NCI-H1930 (cell line): ENCODE measurements around the gene EMP3.
"Not testable (repeated sequence)": the region's sequence is repeated elsewhere in the genome, so short reads cannot be mapped to it uniquely, and the experiment has no call there.

ENCODE experiments used
- DNase-seq, 2 experiments: peaks; one replicate each; lab custom pipeline; 2025; lab: John Stamatoyannopoulos, UW

Gene EMP3

GRCh38 chr19:48348045-48348444 is 22.7 kb downstream of the EMP3 start:
- DNase-seq: no peak

- DNase-seq: no peak
Measured at GRCh38 chr19:48348737-48349136, 23.4 kb downstream of the EMP3 start.

- no peak for DNase-seq
Measured at GRCh38 chr19:48350856-48351255, 25.5 kb downstream of the EMP3 start.

GRCh38 chr19:48351341-48351752 is 26.0 kb downstream of the EMP3 start:
- DNase-seq: peak; percentile 45 to 63

- no peak for DNase-seq
Measured at GRCh38 chr19:48353677-48354076, 28.3 kb downstream of the EMP3 start.

GRCh38 chr19:48354332-48354992 is 29.1 kb downstream of the EMP3 start:
- no peak for DNase-seq

GRCh38 chr19:48355365-48355954 is 30.1 kb downstream of the EMP3 start:
- DNase-seq: no peak

DNA sequence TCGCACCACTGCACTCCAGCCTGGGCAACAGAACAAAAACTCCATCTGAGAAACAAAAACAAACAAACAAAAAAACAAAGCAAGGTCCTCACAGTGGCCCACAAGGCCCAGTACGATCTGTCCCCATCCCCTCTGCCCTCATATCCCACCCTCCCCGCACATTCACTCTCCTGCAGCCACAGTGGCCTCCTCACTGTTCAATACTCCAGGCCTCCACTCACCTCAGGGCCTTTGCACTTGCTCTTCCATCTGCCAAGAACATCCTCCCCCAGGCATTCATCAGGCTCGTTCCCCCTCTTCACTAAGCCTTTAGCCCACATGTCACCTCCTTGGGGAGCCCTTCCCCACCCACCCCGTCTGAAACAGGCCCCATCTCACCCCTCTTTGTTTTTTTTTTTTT is 33.8 kb downstream of the EMP3 start:
- DNase-seq: no peak

DNA sequence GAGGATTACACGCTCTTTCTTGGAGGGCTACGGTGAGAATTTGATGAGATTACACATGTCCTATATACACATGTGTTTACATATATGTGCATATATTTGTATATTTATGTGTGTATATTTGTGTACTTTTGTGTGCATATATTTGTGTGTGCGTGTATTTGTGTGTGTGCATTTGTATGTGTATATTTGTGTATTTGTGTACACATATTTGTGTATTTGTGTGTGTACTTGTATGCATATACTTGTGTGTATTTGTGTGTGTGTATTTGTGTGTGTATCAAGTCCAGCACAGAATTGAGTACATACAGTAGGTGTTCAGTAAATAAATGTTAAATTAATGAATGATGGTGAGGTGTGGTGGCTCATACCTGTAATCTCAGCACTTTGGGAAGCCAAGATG is 36.6 kb downstream of the EMP3 start:
- no peak for DNase-seq

GRCh38 chr19:48362716-48363499 is 37.6 kb downstream of the EMP3 start:
- peak; percentile 98 to 99 for DNase-seq

GRCh38 chr19:48363500-48363809 is 38.1 kb downstream of the EMP3 start:
- no peak for DNase-seq

- peak; percentile 100 for DNase-seq
Measured at GRCh38 chr19:48363810-48364597, 38.7 kb downstream of the EMP3 start, which contains the start of the genes SYNGR4 and TMEM143. TSS of gene SYNGR4 (plus strand) at chr19:48364367. CDS start at chr19:48365843, 1,476 bp downstream. TSS of gene TMEM143 (minus strand) at chr19:48363940. CDS start at chr19:48363920, 20 bp downstream.

- DNase-seq: no peak
Measured at GRCh38 chr19:48364598-48365348, 39.4 kb downstream of the EMP3 start.

GRCh38 chr19:48365602-48366001 is 40.2 kb downstream of the EMP3 start:
- no peak for DNase-seq

- no peak for DNase-seq
Measured at GRCh38 chr19:48367855-48368254, 42.5 kb downstream of the EMP3 start.

- DNase-seq: no peak
Measured at GRCh38 chr19:48368936-48369335, 43.6 kb downstream of the EMP3 start.

DNA sequence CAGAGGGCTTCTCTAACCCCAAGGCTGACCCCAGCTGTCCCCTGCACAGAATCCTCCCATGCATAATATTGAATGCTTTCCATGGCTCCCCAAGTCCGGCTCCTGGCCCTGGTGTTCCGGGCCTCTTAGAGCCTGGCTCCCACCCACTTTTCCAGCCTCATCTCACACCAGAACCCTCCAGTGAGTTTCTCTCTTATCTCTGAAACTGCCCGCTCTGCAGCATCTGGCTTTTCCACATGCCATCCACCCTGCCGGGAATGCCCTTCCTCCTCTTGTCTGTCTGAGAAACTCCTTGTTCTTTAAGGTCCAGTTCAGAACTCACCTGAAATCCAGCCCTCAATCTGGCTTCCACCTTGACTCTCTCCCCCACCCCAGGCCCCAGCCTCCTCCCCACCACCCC is 45.6 kb downstream of the EMP3 start:
- no peak for DNase-seq

DNA sequence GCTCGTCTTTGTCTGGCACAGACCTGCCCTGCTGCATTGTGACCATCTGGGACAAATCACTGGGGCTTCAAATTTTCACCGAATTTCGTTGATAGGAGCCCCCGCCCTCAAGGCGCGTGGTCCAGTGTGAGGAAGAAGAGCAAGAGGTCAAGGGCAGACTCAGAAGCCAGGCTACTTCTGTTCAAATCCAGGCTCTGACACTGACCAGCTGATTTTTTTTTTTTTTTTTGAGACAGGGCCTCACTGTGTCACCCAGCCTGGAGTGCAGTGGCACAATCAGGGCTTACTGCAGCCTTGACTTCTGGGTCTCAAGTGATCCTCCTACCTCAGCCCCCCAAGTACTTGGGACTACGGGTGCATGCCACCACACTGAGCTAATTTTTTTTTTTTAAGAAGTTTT is 46.0 kb downstream of the EMP3 start:
- DNase-seq: no peak

- not testable (repeated sequence) for DNase-seq
Measured at GRCh38 chr19:48371771-48372170, 46.4 kb downstream of the EMP3 start.

DNA sequence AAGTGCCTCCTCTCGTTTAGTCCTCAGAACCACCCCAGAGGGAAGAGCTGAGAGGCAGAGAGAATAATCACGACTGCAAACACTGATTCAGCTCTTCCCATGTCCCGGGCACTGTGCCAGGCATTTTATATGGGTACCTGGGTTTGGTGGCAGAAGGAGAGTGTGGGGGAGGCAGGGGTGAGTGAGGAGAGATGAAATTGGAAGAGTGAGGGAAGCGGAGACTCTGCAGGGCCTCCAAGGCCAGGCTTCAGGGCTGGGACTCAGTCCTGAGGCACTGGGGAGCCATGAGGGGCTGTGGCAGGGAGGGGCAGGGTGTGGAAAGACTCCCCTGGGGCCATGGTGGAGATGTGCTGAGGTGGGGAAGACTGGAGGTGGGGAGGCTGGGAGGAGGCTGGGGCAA is 47.6 kb downstream of the EMP3 start:
- DNase-seq: no peak

DNA sequence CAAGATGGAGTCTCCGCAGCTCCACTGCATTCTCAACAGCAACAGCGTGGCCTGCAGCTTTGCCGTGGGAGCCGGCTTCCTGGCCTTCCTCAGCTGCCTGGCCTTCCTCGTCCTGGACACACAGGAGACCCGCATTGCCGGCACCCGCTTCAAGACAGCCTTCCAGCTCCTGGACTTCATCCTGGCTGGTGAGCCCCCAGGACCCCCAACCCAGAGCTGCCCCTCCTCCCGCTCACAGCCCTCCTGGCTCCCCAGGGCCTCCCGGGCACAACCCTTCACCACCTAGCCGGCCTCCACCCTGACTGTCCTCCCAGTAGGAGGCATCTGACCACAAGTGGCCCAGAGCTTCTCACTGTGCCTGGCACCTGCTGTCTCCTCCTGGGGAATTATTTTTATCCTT is 48.2 kb downstream of the EMP3 start:
- no peak for DNase-seq

DNA sequence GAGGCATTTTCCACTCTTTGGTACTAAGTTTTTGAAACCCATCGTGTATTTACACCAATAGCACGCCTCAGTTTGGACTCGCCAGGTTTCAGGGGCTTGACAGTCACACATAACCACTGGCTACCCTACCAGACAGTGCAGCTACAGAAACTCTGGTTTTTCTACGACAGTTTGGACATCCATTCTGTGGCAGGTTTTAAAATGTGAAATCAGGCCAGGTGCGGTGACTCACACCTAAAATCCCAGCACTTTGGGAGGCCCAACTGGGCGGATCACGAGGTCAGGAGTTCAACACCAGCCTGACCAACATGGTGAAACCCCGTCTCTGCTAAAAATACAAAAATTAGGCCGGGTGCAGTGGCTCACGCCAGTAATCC is 52.8 kb downstream of the EMP3 start:
- DNase-seq: no peak
